Nephron progenitor cell (in vitro differentiated cells): ENCODE results near the gene MS4A12.

ENCODE experiments used
- DNase-seq: peaks from one replicate; pipeline ENCODE4 v3.0.0; 2021
- H3K27ac Mint-ChIP-seq: 2 replicates; pipeline ENCODE4 v1.8.0; 2021; ENCODE audit warnings: mild to moderate bottlenecking, moderate library complexity, mixed read lengths
- H3K27me3 Mint-ChIP-seq: 2 replicates; pipeline ENCODE4 v1.8.0; 2021; ENCODE audit warnings: mild to moderate bottlenecking, low read depth, mixed read lengths; ENCODE audit not compliant: poor library complexity
- H3K36me3 Mint-ChIP-seq: 2 replicates; pipeline ENCODE4 v1.8.0; 2021; ENCODE audit warnings: low read depth, mixed read lengths
- H3K4me1 Mint-ChIP-seq: 2 replicates; pipeline ENCODE4 v1.8.0; 2021; ENCODE audit warnings: mixed read lengths
- H3K4me3 Mint-ChIP-seq: 2 replicates; pipeline ENCODE4 v1.8.0; 2021; ENCODE audit warnings: mild to moderate bottlenecking, moderate library complexity, mixed read lengths
- H3K9me3 Mint-ChIP-seq: 2 replicates; pipeline ENCODE4 v1.8.0; 2021; ENCODE audit warnings: mild to moderate bottlenecking, moderate library complexity, mixed read lengths
- CTCF ChIP-seq: fragments of 200-600 bp; sonication (generic); IDR thresholded peaks from 2 replicates; pipeline ENCODE4 v1.5.0; 2021; ENCODE audit warnings: antibody characterized with exemption

MS4A12 gene

GRCh38 chr11:60457576-60457975 is 35.0 kb upstream of the MS4A12 start:
- no peak overlapping the region for H3K27ac Mint-ChIP-seq
- no peaks in the 10 kb centered on the region for H3K4me1 Mint-ChIP-seq
- H3K36me3 Mint-ChIP-seq: no peaks in the 10 kb centered on the region
- no peaks in the 10 kb centered on the region for H3K9me3 Mint-ChIP-seq
- H3K4me3 Mint-ChIP-seq: no peak overlapping the region
- no peak for TF ChIP-seq CTCF
- H3K27me3 Mint-ChIP-seq: peaks cover 6% of the 10 kb centered on the region
- DNase-seq: no peak

DNA sequence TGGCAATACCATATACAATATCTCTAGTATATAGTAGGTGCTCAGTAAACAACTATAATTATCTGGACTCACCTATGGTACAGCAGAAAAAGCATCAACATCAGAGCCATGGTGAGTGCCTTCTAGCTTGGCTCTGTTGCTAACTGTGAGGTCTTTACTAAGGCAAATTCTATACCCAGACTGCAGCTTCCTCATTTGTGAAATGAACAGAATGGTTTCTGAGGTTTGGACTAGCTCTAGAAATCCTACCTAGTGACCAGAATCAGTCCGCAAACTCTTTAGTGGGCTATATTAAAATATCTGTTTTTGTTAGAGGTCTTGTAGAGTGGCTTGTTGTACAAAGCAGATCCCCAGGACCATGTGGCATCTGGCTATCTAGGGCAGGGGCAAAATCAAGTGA is 33.2 kb upstream of the MS4A12 start:
- Mint-ChIP-seq H3K9me3 (no peaks in the 10 kb centered on the region), H3K4me3 (no peak overlapping the region), H3K27me3 (peaks cover 9% of the 10 kb centered on the region), H3K27ac (no peak overlapping the region), H3K36me3 (no peaks in the 10 kb centered on the region), H3K4me1 (no peaks in the 10 kb centered on the region)
- TF ChIP-seq CTCF: no peak
- no peak for DNase-seq

DNA sequence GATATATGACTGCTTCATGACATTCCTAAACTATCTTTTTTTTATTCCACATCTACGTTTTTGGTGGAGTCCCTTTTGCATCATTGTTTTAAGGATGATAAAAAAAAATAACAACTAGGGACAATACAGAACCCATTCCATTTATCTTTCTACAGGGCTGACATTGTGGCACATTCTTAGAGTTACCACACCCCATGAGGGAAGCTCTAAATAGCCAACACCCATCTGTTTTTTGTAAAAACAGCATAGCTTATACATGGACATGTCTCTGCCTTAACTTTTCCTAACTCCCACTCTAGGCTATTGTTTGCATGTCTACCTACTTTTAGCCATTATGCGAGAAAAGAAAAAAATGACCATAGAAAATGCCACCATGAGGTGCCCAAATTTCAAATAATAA is 23.7 kb upstream of the MS4A12 start:
- Mint-ChIP-seq H3K27ac (no peak overlapping the region), H3K9me3 (no peaks in the 10 kb centered on the region), H3K4me1 (no peaks in the 10 kb centered on the region), H3K27me3 (peaks cover 12% of the 10 kb centered on the region), H3K36me3 (no peaks in the 10 kb centered on the region), H3K4me3 (no peak overlapping the region)
- no peak for DNase-seq
- TF ChIP-seq CTCF: no peak

DNA sequence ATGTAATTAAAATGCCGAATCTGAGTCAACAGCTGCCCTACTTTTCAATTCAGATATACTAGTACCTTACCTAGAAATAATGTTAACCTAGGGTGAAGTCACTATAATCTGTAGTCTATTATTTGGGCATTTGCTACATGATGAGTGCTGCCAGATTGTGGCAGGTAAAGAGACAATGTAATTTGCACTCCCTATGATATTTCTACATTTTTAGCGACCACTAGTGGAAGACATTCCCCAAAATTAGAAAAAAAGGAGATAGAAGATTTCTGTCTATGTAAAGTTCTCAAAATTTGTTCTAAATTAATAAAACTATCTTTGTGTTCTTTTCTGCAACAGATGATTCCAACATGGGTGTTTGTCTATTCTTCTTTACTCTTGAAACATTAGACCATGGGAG is 22.9 kb upstream of the MS4A12 start:
- H3K9me3 Mint-ChIP-seq: no peaks in the 10 kb centered on the region
- no peaks in the 10 kb centered on the region for H3K36me3 Mint-ChIP-seq
- TF ChIP-seq CTCF: no peak
- H3K4me3 Mint-ChIP-seq: no peak overlapping the region
- peaks cover 8% of the 10 kb centered on the region for H3K27me3 Mint-ChIP-seq
- no peaks in the 10 kb centered on the region for H3K4me1 Mint-ChIP-seq
- no peak overlapping the region for H3K27ac Mint-ChIP-seq
- DNase-seq: no peak

DNA sequence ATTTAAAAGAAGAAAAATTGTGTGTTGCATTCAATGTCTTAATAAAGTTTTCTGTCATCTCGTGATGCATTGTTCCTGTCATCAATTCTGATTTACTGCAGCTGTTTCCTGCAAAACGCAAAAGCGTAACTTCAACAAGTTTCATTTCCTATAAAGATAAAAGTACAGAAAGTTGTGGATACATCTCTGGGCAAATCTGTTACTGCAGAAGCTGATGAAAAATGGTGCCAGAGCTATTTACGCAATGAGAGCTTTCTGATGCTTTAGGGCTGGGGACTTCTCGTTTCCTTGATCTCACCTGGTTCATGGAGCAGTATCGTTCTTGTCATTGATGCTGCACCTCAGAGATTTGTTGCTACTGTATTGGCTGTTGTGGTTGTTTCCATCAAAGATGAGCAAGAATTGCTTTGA is 15.5 kb upstream of the MS4A12 start:
- Mint-ChIP-seq H3K36me3 (no peaks in the 10 kb centered on the region), H3K4me3 (no peak overlapping the region), H3K4me1 (no peaks in the 10 kb centered on the region), H3K27ac (no peak overlapping the region), H3K9me3 (peaks cover 4% of the 10 kb centered on the region), H3K27me3 (no peaks in the 10 kb centered on the region)
- DNase-seq: no peak
- TF ChIP-seq CTCF: no peak

DNA sequence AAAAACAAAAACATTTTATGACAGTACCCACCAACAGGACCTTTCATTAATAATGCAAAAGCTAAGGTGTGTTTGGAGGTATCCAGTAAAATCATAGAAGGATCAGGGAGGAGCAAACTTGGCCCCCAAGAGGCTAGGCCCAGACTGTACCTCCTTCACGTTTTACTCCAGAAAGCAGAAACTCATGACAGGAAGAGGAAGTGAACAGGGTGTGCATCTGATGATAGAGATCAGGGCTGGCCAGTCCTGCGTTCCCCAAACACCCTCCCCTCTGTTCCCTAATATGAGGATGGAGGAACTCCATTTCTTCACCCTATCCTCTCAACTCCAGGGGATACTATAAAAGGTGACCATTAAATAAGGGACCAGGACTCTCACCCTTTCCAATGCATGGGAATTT is 10.2 kb upstream of the MS4A12 start:
- Mint-ChIP-seq H3K9me3 (no peaks in the 10 kb centered on the region), H3K36me3 (no peaks in the 10 kb centered on the region), H3K4me1 (no peaks in the 10 kb centered on the region), H3K4me3 (no peak overlapping the region), H3K27me3 (peaks cover 6% of the 10 kb centered on the region), H3K27ac (no peak overlapping the region)
- TF ChIP-seq CTCF: no peak
- DNase-seq: no peak
